Breast epithelium (tissue), 3 donors: ENCODE measurements around the gene NAV3.

Experiments
- POLR2A ChIP-seq: fragments of 450-650 bp; IDR thresholded peaks from one replicate; pipeline ENCODE4 v1.6.1; 2016; ENCODE audit warnings: antibody characterized with exemption, mild to moderate bottlenecking, moderate library complexity
- POLR2AphosphoS5 ChIP-seq, 3 donors: sonication (generic); formaldehyde crosslinking; IDR thresholded peaks; one replicate each; pipeline ENCODE4 v1.6.1; 2017; ENCODE audit warnings: antibody characterized with exemption in 3 of 3
- TF ChIP-seq, protein P1 (sequence below), 3 donors: fragments of 450-650 bp; IDR thresholded peaks; one replicate each; pipeline ENCODE4 v1.5.1; 2016 to 2017; ENCODE audit warnings: antibody characterized with exemption in 3 of 3, mild to moderate bottlenecking in 3 of 3, moderate library complexity in 3 of 3

DNA sequence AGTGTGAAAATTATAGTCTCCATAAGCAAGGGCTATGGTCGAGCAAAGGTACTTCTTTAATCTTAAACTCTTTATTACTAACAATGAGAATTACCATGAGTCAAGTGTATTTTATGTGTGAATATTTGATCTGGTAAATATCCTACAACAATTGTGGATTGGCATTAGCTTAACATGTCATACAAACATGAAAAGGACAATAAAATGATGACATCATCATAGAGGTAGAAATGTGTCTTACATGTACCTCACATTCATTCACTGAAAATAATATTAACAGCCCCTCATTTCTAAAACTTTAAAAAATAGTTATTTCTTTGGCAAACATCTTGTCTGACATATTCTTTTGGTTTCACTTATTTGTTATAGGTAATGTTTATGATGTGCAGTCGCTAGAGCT is 355.0 kb downstream of the NAV3 start:
- TF ChIP-seq, protein P1, sequence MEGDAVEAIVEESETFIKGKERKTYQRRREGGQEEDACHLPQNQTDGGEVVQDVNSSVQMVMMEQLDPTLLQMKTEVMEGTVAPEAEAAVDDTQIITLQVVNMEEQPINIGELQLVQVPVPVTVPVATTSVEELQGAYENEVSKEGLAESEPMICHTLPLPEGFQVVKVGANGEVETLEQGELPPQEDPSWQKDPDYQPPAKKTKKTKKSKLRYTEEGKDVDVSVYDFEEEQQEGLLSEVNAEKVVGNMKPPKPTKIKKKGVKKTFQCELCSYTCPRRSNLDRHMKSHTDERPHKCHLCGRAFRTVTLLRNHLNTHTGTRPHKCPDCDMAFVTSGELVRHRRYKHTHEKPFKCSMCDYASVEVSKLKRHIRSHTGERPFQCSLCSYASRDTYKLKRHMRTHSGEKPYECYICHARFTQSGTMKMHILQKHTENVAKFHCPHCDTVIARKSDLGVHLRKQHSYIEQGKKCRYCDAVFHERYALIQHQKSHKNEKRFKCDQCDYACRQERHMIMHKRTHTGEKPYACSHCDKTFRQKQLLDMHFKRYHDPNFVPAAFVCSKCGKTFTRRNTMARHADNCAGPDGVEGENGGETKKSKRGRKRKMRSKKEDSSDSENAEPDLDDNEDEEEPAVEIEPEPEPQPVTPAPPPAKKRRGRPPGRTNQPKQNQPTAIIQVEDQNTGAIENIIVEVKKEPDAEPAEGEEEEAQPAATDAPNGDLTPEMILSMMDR (IDR thresholded peaks at IDR 0.05): no peak
- no peak for TF ChIP-seq POLR2A
- no peak for TF ChIP-seq POLR2AphosphoS5 (IDR thresholded peaks at IDR 0.05)
